HEK293T (cell line): ENCODE measurements around the gene ZBBX.

Experiments
- CTCF ChIA-PET: fragments of 350-600 bp; formaldehyde crosslinking; extraction: SDS; loops from one replicate; lab custom pipeline; 2021; ENCODE audit warnings: antibody characterized with exemption, inconsistent platforms; lab: Yijun Ruan, JAX
- POLR2A ChIA-PET: fragments of 350-600 bp; formaldehyde crosslinking; extraction: SDS; loops from one replicate; lab custom pipeline; 2020; ENCODE audit warnings: antibody characterized with exemption, inconsistent platforms; lab: Yijun Ruan, JAX
- DNase-seq: peaks from one replicate; pipeline ENCODE4 v3.0.0; 2012; ENCODE audit warnings: mixed read lengths; ENCODE audit errors: extremely low spot score
- ARNT ChIP-seq: fragments of 450-650 bp; IDR thresholded peaks from 2 replicates; pipeline ENCODE4 v1.6.1; 2017; ENCODE audit warnings: mild to moderate bottlenecking
- BHLHE40 ChIP-seq: fragments of 450-650 bp; IDR thresholded peaks from 2 replicates; pipeline ENCODE4 v1.6.1; 2016; ENCODE audit warnings: mild to moderate bottlenecking, moderate library complexity, borderline replicate concordance
- CTBP1 ChIP-seq: fragments of 450-650 bp; IDR thresholded peaks from 2 replicates; pipeline ENCODE4 v1.6.1; 2016; ENCODE audit warnings: borderline replicate concordance
- ELF4 ChIP-seq: fragments of 450-650 bp; IDR thresholded peaks from 2 replicates; pipeline ENCODE4 v1.6.1; 2017; ENCODE audit warnings: antibody characterized with exemption
- FOXA1 ChIP-seq: fragments of 450-650 bp; IDR thresholded peaks from 2 replicates; pipeline ENCODE4 v1.6.1; 2016; ENCODE audit warnings: mild to moderate bottlenecking
- FOXK2 ChIP-seq: fragments of 450-650 bp; IDR thresholded peaks from 2 replicates; pipeline ENCODE4 v1.6.1; 2016; ENCODE audit warnings: mild to moderate bottlenecking
- FOXM1 ChIP-seq: fragments of 450-650 bp; IDR thresholded peaks from 2 replicates; pipeline ENCODE4 v1.6.1; 2017; ENCODE audit warnings: mild to moderate bottlenecking, borderline replicate concordance
- HDGF ChIP-seq: fragments of 450-650 bp; IDR thresholded peaks from 2 replicates; pipeline ENCODE4 v1.6.1; 2017; ENCODE audit warnings: antibody characterized with exemption, borderline replicate concordance
- L3MBTL2 ChIP-seq: fragments of 450-650 bp; conservative IDR thresholded peaks from 2 replicates; pipeline ENCODE4 v1.6.1; 2016; ENCODE audit warnings: mild to moderate bottlenecking
- LEF1 ChIP-seq: fragments of 450-650 bp; IDR thresholded peaks from 2 replicates; pipeline ENCODE4 v1.6.1; 2017; ENCODE audit warnings: mild to moderate bottlenecking, borderline replicate concordance
- NFRKB ChIP-seq: fragments of 450-650 bp; IDR thresholded peaks from 2 replicates; pipeline ENCODE4 v1.6.1; 2016; ENCODE audit warnings: mild to moderate bottlenecking, moderate library complexity
- PKNOX1 ChIP-seq: fragments of 450-650 bp; IDR thresholded peaks from 2 replicates; pipeline ENCODE4 v1.6.1; 2016
- SP1 ChIP-seq: fragments of 450-650 bp; IDR thresholded peaks from 2 replicates; pipeline ENCODE4 v1.6.1; 2017
- SUZ12 ChIP-seq: fragments of 450-650 bp; IDR thresholded peaks from 2 replicates; pipeline ENCODE4 v1.6.1; 2016; ENCODE audit warnings: mild to moderate bottlenecking
- TARDBP ChIP-seq: fragments of 450-650 bp; IDR thresholded peaks from 2 replicates; pipeline ENCODE4 v1.6.1; 2016
- ZNF384 ChIP-seq: fragments of 450-650 bp; IDR thresholded peaks from 2 replicates; pipeline ENCODE4 v1.6.1; 2016

ZBBX gene

GRCh38 chr3:167306319-167306718, 73.8 kb downstream of the ZBBX start:
- POLR2A ChIA-PET = no interaction called here
- CTCF ChIA-PET = no interaction called here
- no peak for DNase-seq
- TF ChIP-seq ZNF384 = no peak
- no peak for TF ChIP-seq HDGF
- TF ChIP-seq FOXK2 = no peak
- no peak for TF ChIP-seq LEF1
- TF ChIP-seq SUZ12 = no peak
- no peak for TF ChIP-seq BHLHE40
- no peak for TF ChIP-seq L3MBTL2
- TF ChIP-seq ARNT = no peak
- TF ChIP-seq ELF4 = no peak
- TF ChIP-seq CTBP1 = no peak
- no peak for TF ChIP-seq SP1

DNA sequence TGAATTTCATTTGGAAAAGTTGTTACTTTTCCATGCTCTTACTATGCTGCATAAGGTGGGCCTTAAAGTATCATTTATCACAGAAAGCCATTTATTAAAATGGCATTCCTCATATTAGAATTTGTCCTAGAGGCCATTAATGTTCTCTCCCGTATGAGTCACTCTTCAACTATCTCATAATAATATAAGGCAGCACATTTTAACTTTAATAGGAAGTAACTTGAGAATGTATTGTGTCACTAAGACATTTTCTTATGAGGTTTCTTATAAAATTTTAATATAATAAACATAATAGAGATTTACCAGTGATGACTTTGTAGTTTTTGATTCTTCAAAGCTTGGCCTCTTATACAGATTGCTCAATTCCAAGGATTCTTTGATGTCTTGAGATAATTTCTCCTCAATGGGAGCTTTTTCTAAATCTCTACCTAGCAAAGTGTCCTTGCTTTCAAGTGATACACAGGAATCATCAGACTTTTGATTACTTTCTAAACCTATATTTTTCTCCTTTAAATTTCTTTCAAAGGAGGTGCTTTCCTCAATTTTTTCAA, 74.7 kb downstream of the ZBBX start:
- ChIA-PET POLR2A (no interaction called here), CTCF (no interaction called here)
- TF ChIP-seq BHLHE40 = no peak
- no peak for TF ChIP-seq SUZ12
- no peak for TF ChIP-seq TARDBP
- no peak for TF ChIP-seq FOXM1
- TF ChIP-seq ARNT = no peak
- no peak for TF ChIP-seq FOXK2
- TF ChIP-seq HDGF = no peak
- DNase-seq = no peak

DNA sequence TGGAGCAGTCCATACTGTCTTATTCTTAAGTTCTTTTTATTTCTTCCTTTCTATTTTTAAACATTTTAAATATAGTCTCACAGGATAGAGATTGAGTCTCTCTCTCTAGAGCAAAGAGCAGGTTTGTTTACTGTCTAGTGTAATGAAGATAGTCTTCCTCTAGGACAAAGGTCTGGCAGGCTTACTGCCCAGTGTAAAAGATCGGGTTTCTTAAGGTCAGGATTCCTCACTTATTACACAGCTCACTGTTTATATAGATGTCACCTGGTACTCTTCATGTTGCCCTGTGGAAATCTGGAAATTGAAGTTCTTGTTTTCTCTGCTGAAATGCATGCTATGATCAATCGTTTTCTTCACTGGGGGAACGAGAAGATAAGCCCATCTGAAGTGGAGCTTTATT, 76.0 kb downstream of the ZBBX start:
- TF ChIP-seq FOXA1 (no peak), PKNOX1 (no peak), TARDBP (no peak), ELF4 (no peak), FOXM1 (no peak), BHLHE40 (no peak), ARNT (no peak), NFRKB (no peak), FOXK2 (no peak), SUZ12 (no peak), SP1 (no peak)
- ChIA-PET POLR2A (no interaction called here), CTCF (no interaction called here)
- no peak for DNase-seq

DNA sequence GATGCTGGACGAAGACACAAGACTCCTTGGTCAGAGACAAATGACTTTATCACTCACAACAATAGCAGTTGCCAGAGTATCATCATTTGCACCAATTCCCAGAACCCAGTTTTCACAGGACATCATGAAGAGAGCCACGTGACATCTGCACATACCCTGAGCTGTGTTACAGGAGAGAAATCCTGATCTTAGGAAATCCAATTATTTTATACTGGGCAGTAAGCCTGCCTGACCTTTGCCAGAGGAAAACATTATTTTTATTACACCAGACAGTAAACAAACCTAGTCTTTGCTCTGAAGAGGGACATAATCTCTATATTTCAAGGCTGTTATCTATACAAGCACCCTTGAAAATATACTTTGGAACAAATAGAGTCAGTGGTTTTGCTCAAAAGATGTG, 77.4 kb downstream of the ZBBX start:
- ChIA-PET CTCF (no interaction called here), POLR2A (no interaction called here)
- no peak for DNase-seq
- TF ChIP-seq NFRKB (no peak), ARNT (no peak), TARDBP (no peak), FOXM1 (no peak), HDGF (no peak), ELF4 (no peak), FOXA1 (no peak), CTBP1 (no peak), L3MBTL2 (no peak), BHLHE40 (no peak), LEF1 (no peak), SUZ12 (no peak), FOXK2 (no peak), ZNF384 (no peak), PKNOX1 (no peak), SP1 (no peak)

GRCh38 chr3:167300207-167300606, 79.9 kb downstream of the ZBBX start:
- POLR2A ChIA-PET = no interaction called here
- DNase-seq = no peak
- CTCF ChIA-PET = no interaction called here
- no peak for TF ChIP-seq NFRKB
- TF ChIP-seq ZNF384 = no peak
- TF ChIP-seq SP1 = no peak
- TF ChIP-seq ELF4 = no peak
- no peak for TF ChIP-seq LEF1
- no peak for TF ChIP-seq ARNT
- no peak for TF ChIP-seq BHLHE40
- TF ChIP-seq FOXM1 = no peak
- no peak for TF ChIP-seq CTBP1
- TF ChIP-seq TARDBP = no peak
- TF ChIP-seq HDGF = no peak
- TF ChIP-seq FOXK2 = no peak
- TF ChIP-seq L3MBTL2 = no peak
- no peak for TF ChIP-seq FOXA1
- TF ChIP-seq SUZ12 = no peak
- TF ChIP-seq PKNOX1 = no peak

DNA sequence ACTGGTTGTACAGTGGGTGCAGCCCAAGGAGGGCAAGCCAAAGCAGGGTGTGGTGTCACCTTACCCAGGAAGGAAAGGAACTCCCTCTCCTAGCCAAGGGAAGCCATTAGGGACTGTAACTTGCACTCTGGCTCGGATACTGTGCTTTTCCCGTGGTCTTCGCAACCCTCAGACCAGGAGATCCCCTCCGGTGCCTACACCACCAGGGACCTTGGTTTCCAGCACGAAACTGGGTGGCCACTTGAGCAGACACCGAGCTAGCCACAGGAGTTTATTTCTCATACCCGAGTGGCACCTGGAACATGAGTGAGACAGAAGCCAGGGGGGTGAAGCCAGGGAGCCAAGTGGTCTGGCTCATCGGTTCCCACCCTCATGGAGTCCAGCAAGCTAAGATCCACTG, 90.7 kb downstream of the ZBBX start:
- ChIA-PET POLR2A (no interaction called here), CTCF (no interaction called here)
- TF ChIP-seq ZNF384 (no peak), LEF1 (no peak), ELF4 (no peak), L3MBTL2 (no peak), SUZ12 (no peak), SP1 (no peak), PKNOX1 (no peak), BHLHE40 (no peak), FOXM1 (no peak), NFRKB (no peak), HDGF (no peak), FOXA1 (no peak)
- DNase-seq = no peak
